ENCODE measurements around the gene FBXW11. TPM values are rescaled to one million over a fixed set of nuclear protein-coding genes. Genes with fewer than 3 reads are reported as not detected.

FBXW11 gene
- total RNA-seq, 4 donors from 2014 or later: 35.9 to 111 (median 63.7) TPM

GRCh38 chr5:171966270-171966669 is 40.2 kb downstream of the FBXW11 start:
- intact Hi-C loops (cut with DNase I; ENCODE audit: low total_unique reads): no loop called here
- no peaks in the 10 kb centered on the region for H3K27me3 ChIP-seq
- TF ChIP-seq POLR2A (IDR thresholded peaks at IDR 0.05) (no peak), CTCF (IDR thresholded peaks at IDR 0.05) (no peak)
- no peaks in the 10 kb centered on the region for H3K9me3 ChIP-seq
- no peak overlapping the region for H3K4me3 ChIP-seq
- DNase-seq: no peak
- H3K36me3 ChIP-seq: no peaks in the 10 kb centered on the region
- peaks cover 0 to 5% of the 10 kb centered on the region in 2 donors for H3K4me1 ChIP-seq
- H3K27ac ChIP-seq: peak overlapping the region in 1 of 2 donors; percentile 23

DNA sequence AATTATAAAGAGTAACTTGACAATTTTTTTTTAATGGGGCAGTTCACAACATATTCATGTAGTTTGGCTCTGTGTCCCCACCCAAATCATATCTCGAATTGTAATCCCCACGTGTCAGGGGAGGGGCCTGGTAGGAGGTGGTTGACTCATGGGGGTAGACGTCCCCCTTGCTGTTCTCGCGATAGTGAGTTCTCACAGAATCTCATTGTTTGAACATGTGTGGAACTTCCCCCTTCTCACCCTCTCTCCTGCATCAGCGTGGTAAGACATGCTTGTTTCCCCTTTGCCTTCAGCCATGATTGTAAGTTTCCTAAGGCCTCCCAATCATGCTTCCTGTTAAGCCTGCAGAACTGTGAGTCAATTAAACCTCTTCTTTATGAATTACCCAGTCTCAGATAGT is 40.7 kb downstream of the FBXW11 start:
- H3K27me3 ChIP-seq: no peaks in the 10 kb centered on the region
- H3K27ac ChIP-seq: peak overlapping the region in 1 of 2 donors; percentile 23

GRCh38 chr5:171963416-171963815 is 43.0 kb downstream of the FBXW11 start:
- Histone ChIP-seq H3K27ac (peak overlapping the region in 1 of 2 donors; percentile 54), H3K4me3 (no peak overlapping the region), H3K4me1 (peaks cover 0 to 10% of the 10 kb centered on the region in 2 donors), H3K27me3 (no peaks in the 10 kb centered on the region), H3K9me3 (no peaks in the 10 kb centered on the region), H3K36me3 (no peaks in the 10 kb centered on the region)
- no peak for DNase-seq
- intact Hi-C loops (cut with DNase I; ENCODE audit: low total_unique reads): no loop called here
- TF ChIP-seq POLR2A (IDR thresholded peaks at IDR 0.05) (no peak), CTCF (IDR thresholded peaks at IDR 0.05) (no peak)

More for the DNA sequence above, 40.7 kb downstream of the FBXW11 start:
- no peak for DNase-seq
- no peak for TF ChIP-seq POLR2A (IDR thresholded peaks at IDR 0.05)
- no peak for TF ChIP-seq CTCF (IDR thresholded peaks at IDR 0.05)
- peaks cover 0 to 5% of the 10 kb centered on the region in 2 donors for H3K4me1 ChIP-seq
- intact Hi-C loops (cut with DNase I; ENCODE audit: low total_unique reads): no loop called here
- no peaks in the 10 kb centered on the region for H3K9me3 ChIP-seq
- H3K36me3 ChIP-seq: no peaks in the 10 kb centered on the region
- no peak overlapping the region for H3K4me3 ChIP-seq

GRCh38 chr5:171961117-171961516 is 45.3 kb downstream of the FBXW11 start:
- TF ChIP-seq POLR2A (IDR thresholded peaks at IDR 0.05): no peak
- no peak for TF ChIP-seq CTCF (IDR thresholded peaks at IDR 0.05)

DNA sequence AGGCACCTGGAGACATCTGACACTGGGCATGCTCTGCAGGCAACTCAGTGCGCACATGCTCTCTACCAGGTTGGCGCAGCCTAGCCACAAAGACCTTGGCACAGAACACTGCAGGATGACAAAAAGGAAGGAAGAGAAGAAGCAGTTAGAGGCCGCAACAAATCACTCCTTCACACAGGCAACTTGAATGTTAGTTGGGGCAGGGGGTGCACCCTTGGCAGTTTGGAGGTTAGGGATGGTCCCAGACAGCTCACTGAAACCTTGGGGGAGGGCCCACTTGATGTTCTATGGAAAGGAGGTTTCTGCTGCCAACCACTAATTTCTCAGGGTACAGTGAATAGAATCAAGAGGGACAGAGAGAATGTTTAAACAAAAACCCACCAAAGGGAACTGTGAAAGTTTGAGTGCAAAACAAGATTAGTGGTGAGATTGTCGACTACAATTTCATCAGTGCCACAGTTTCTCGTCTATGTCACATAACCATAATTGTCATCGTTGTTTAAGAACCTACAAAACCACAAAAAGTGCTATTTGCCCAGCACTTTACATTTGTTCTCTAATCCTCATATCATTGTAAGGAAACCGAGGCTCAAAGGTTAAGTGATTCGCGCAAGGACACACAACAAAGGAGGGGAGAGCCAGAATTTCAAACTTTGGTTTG is 48.7 kb downstream of the FBXW11 start:
- no peaks in the 10 kb centered on the region for H3K36me3 ChIP-seq
- peak; percentile 22 to 53 for DNase-seq
- no peak overlapping the region for H3K4me3 ChIP-seq
- no peaks in the 10 kb centered on the region for H3K27me3 ChIP-seq
- TF ChIP-seq CTCF (IDR thresholded peaks at IDR 0.05) (no peak), POLR2A (IDR thresholded peaks at IDR 0.05) (no peak)
- peak overlapping the region; percentile 59 to 61 for H3K27ac ChIP-seq
- intact Hi-C loops (cut with DNase I; ENCODE audit: low total_unique reads): no loop called here
- H3K9me3 ChIP-seq: no peaks in the 10 kb centered on the region
- peaks cover 6 to 25% of the 10 kb centered on the region in 2 donors for H3K4me1 ChIP-seq

More at GRCh38 chr5:171961117-171961516, 45.3 kb downstream of the FBXW11 start:
- intact Hi-C loops (cut with DNase I; ENCODE audit: low total_unique reads): no loop called here
- DNase-seq: no peak
- no peaks in the 10 kb centered on the region for H3K27me3 ChIP-seq
- no peaks in the 10 kb centered on the region for H3K9me3 ChIP-seq
- H3K4me1 ChIP-seq: peaks cover 3 to 9% of the 10 kb centered on the region in 2 donors
- H3K4me3 ChIP-seq: no peak overlapping the region
- H3K36me3 ChIP-seq: no peaks in the 10 kb centered on the region
- peak overlapping the region; percentile 5 to 33 for H3K27ac ChIP-seq
